HCT116 (cell line): Measurements from ENCODE around the gene HDAC5. TPM values are rescaled to one million over a fixed set of nuclear protein-coding genes. Genes with fewer than 3 reads are reported as not detected.

Source experiments
- ATAC-seq: fragments of 200-7000 bp; cut with Tn5 transposase; 2 replicates; pipeline ENCODE4 v1.9.1; 2020; ENCODE audit warnings: mild to moderate bottlenecking, moderate library complexity
- BruUV-seq: library from RNA; stranded (reverse); fragments of 400-500 nt; replicated peaks from 2 replicates; lab custom pipeline; 2021; lab: Mats Ljungman, UMichigan
- CTCF ChIA-PET: fragments of 300-600 bp; sonication (Branson Sonifier 250); formaldehyde crosslinking; loops from one replicate; lab custom pipeline; 2021; ENCODE audit warnings: antibody characterized with exemption; lab: Charles Lee
- POLR2A ChIA-PET: fragments of 300-600, 350-600 bp; sonication (Branson Sonifier 250); formaldehyde crosslinking; loops from one replicate; lab custom pipeline; 2021; ENCODE audit warnings: antibody characterized with exemption; lab: Charles Lee
- RAD21 ChIA-PET, 2 experiments: fragments of 300-600 bp; sonication (Branson Sonifier 250); formaldehyde crosslinking; loops; one replicate each; lab custom pipeline; 2023; ENCODE audit warnings: low total read pairs in 2 of 2; ENCODE audit not compliant: uncharacterized antibody in 2 of 2, unreplicated experiment in 2 of 2, low non-redundant PET in 1 of 2; lab: Charles Lee
- DNase-seq: peaks from one replicate; pipeline ENCODE4 v3.0.0-alpha.2; 2010; ENCODE audit warnings: low read depth, low spot score
- H2AFZ ChIP-seq: fragments of 200-600 bp; shearing (Covaris generic), sonication (generic); 2 replicates; pipeline ENCODE4 v1.6.1; 2017; ENCODE audit warnings: low read depth, mixed run types, mixed read lengths, antibody characterized with exemption, low read length; ENCODE audit not compliant: poor library complexity, severe bottlenecking
- H3K27ac ChIP-seq: 2 replicates; pipeline ENCODE4 v1.5.1; 2012; ENCODE audit warnings: low read depth, low read length
- H3K27me3 ChIP-seq: fragments of 200-600 bp; sonication (generic); 2 replicates; pipeline ENCODE4 v1.6.1; 2016; ENCODE audit warnings: mixed run types, low read length, mixed read lengths; ENCODE audit not compliant: insufficient read depth
- H3K36me3 ChIP-seq, 2 experiments: fragments of 200-500 bp in 1 of 2; fragments of 200-600 bp in 1 of 2; sonication (Bioruptor generic) in 1 of 2; sonication (generic) in 1 of 2; 2 replicates each; pipeline versions ENCODE4 v1.5.1 to v1.6.1; 2014 to 2016; ENCODE audit warnings: low read length in 2 of 2, inconsistent platforms in 1 of 2, mixed read lengths in 1 of 2, mixed run types in 1 of 2; ENCODE audit not compliant: insufficient read depth in 2 of 2, control insufficient read depth in 1 of 2
- H3K4me1 ChIP-seq, 2 experiments: fragments of 200-600 bp in 1 of 2; sonication (generic) in 1 of 2; 2 replicates each; pipeline versions ENCODE4 v1.5.1 to v1.6.1; 2012 to 2017; ENCODE audit warnings: low read length in 2 of 2, inconsistent platforms in 1 of 2, mild to moderate bottlenecking in 1 of 2, mixed read lengths in 1 of 2, mixed run types in 1 of 2, moderate library complexity in 1 of 2; ENCODE audit not compliant: insufficient read depth in 2 of 2, control insufficient read depth in 1 of 2
- H3K4me2 ChIP-seq: fragments of 200-600 bp; sonication (generic); 2 replicates; pipeline ENCODE4 v1.6.1; 2017; ENCODE audit warnings: mixed run types, low read length, mixed read lengths
- H3K4me3 ChIP-seq, 2 experiments: fragments of 200-600 bp in 1 of 2; sonication (generic) in 1 of 2; replicated peaks in 1 of 2; 2 replicates each; pipeline ENCODE4 v1.5.1; 2011 to 2016; ENCODE audit warnings: low read length in 2 of 2, control low read depth in 1 of 2, low read depth in 1 of 2, mild to moderate bottlenecking in 1 of 2, mixed read lengths in 1 of 2, mixed run types in 1 of 2
- H3K79me2 ChIP-seq: fragments of 200-600 bp; sonication (generic); 2 replicates; pipeline ENCODE4 v1.6.1; 2017; ENCODE audit warnings: mild to moderate bottlenecking, mixed run types, low read length, moderate library complexity, mixed read lengths; ENCODE audit not compliant: insufficient read depth
- H3K9ac ChIP-seq: fragments of 200-600 bp; sonication (generic); 2 replicates; pipeline ENCODE4 v1.6.1; 2016; ENCODE audit warnings: low read length, mixed read lengths
- H3K9me2 ChIP-seq: fragments of 200-600 bp; sonication (generic), shearing (Covaris generic); 2 replicates; pipeline ENCODE4 v1.6.1; 2017; ENCODE audit warnings: mixed run types, mild to moderate bottlenecking, moderate library complexity; ENCODE audit not compliant: insufficient read depth
- H3K9me3 ChIP-seq, 2 experiments: fragments of 200-500 bp in 1 of 2; fragments of 200-600 bp in 1 of 2; sonication (Bioruptor generic) in 1 of 2; sonication (generic) in 1 of 2; 2 replicates each; pipeline ENCODE4 v1.6.1; 2014 to 2017; ENCODE audit warnings: low read length in 2 of 2, mixed read lengths in 2 of 2, inconsistent platforms in 1 of 2, low read depth in 1 of 2, mild to moderate bottlenecking in 1 of 2, mixed run types in 1 of 2, moderate library complexity in 1 of 2; ENCODE audit not compliant: control insufficient read depth in 1 of 2, insufficient read depth in 1 of 2
- H4K20me1 ChIP-seq: fragments of 200-600 bp; sonication (generic), shearing (Covaris generic); 2 replicates; pipeline ENCODE4 v1.6.1; 2017; ENCODE audit warnings: mixed run types, mild to moderate bottlenecking, moderate library complexity; ENCODE audit not compliant: insufficient read depth
- CEBPB ChIP-seq: IDR thresholded peaks from 2 replicates; pipeline ENCODE4 v1.6.1; 2012; ENCODE audit warnings: low read depth
- EGR1 ChIP-seq: IDR thresholded peaks from 2 replicates; pipeline ENCODE4 v1.6.1; 2012; ENCODE audit warnings: low read depth
- EZH2 ChIP-seq: fragments of 200-600 bp; sonication (generic); IDR thresholded peaks from 2 replicates; pipeline ENCODE4 v1.6.1; 2017; ENCODE audit warnings: antibody characterized with exemption, mixed run types
- ZNF274 ChIP-seq: fragments of 200-500 bp; sonication (Bioruptor generic); IDR thresholded peaks from 2 replicates; pipeline ENCODE4 v1.6.1; 2014; ENCODE audit warnings: mild to moderate bottlenecking, low read depth, low read length, inconsistent platforms
- intact Hi-C: fragments of 100-400 bp; cut with micrococcal nuclease; formaldehyde crosslinking; loops from 2 replicates; pipeline ENCODE4 v1.10.0; 2022
- total RNA-seq: library from RNA; stranded (reverse); gene quantifications from one replicate; pipeline ENCODE4 v1.2.1, GENCODE V29; 2021; ENCODE audit not compliant: unreplicated experiment
- TF ChIP-seq, protein P1 (sequence below): IDR thresholded peaks from 2 replicates; pipeline ENCODE4 v1.6.1; 2012; ENCODE audit warnings: low read depth

Gene HDAC5
- total RNA-seq, 1 experiment from 2014 or later = 32.9 TPM

DNA sequence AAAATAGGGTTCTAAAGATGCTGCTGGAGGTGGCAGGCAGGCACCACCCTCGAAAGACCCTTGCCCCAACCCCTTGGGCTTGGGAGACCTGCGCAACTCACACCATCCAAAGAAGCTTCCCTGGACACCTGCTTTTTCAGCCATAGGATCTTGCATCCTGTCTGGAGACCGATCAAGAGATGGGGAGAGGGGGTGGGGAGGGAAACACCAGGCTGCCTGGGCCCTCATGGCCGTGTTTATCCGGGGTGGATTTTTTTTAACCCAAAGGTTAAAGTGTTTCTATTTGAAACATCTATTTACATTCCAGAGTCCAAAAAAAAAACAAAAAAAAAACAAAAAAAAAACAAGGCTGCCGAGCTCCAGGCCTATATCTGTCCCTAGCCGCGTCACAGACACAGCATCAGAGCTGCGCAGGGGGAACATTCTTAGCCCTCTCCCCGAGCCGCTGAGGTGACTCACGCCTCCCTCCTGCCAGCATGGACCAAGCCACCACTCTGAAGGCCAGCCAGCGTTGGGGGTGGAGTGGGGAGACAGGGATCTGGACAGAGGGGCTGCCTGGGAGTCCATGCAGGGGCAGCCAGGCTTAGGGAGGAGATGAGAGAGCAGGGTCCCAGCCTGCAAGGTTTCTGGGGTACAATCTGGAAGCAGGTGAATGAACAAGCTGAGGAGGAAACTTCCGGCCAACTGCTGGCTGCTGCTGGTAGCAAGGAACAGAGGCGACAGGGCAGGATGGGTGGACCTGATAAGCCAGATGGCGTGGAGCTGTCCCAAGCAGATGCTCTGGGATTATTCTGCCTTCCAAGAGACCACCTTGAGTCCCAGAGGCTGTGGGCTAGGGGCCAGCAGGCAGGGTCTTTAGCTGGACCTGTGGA is 14.8 kb downstream of the HDAC5 start:
- peak; percentile 36 for ATAC-seq

More for the DNA sequence above, 14.8 kb downstream of the HDAC5 start:
- Histone ChIP-seq H3K9me2 (no peaks in the 10 kb centered on the region), H2AFZ (no peak overlapping the region), H3K4me2 (peak overlapping the region; percentile 55), H3K79me2 (no peaks in the 10 kb centered on the region), H3K9me3 (no peaks in the 10 kb centered on the region), H3K9ac (no peak overlapping the region), H3K27me3 (no peaks in the 10 kb centered on the region), H4K20me1 (no peaks in the 10 kb centered on the region), H3K27ac (peak overlapping the region; percentile 9; the same call in 1 of the 2 replicates), H3K4me3 (no peak overlapping the region), H3K4me1 (peaks cover 46 to 58% of the 10 kb centered on the region in 2 experiments), H3K36me3 (no peaks in the 10 kb centered on the region)
- intact Hi-C loops = no loop called here
- POLR2A ChIA-PET = interaction anchor here (0.7 kb wide), 1 partner anchor 25 kb away, joined by 5 read pairs; no protein-coding TSS in a partner anchor
- CTCF ChIA-PET = interaction anchor here (1.2 kb wide), 1 partner anchor 25 kb away, joined by 5 read pairs; no protein-coding TSS in a partner anchor
- RAD21 ChIA-PET = no interaction called here
- DNase-seq = no peak
- TF ChIP-seq, protein P1, sequence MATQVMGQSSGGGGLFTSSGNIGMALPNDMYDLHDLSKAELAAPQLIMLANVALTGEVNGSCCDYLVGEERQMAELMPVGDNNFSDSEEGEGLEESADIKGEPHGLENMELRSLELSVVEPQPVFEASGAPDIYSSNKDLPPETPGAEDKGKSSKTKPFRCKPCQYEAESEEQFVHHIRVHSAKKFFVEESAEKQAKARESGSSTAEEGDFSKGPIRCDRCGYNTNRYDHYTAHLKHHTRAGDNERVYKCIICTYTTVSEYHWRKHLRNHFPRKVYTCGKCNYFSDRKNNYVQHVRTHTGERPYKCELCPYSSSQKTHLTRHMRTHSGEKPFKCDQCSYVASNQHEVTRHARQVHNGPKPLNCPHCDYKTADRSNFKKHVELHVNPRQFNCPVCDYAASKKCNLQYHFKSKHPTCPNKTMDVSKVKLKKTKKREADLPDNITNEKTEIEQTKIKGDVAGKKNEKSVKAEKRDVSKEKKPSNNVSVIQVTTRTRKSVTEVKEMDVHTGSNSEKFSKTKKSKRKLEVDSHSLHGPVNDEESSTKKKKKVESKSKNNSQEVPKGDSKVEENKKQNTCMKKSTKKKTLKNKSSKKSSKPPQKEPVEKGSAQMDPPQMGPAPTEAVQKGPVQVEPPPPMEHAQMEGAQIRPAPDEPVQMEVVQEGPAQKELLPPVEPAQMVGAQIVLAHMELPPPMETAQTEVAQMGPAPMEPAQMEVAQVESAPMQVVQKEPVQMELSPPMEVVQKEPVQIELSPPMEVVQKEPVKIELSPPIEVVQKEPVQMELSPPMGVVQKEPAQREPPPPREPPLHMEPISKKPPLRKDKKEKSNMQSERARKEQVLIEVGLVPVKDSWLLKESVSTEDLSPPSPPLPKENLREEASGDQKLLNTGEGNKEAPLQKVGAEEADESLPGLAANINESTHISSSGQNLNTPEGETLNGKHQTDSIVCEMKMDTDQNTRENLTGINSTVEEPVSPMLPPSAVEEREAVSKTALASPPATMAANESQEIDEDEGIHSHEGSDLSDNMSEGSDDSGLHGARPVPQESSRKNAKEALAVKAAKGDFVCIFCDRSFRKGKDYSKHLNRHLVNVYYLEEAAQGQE = no peak
- TF ChIP-seq ZNF274 (no peak), EGR1 (no peak), EZH2 (no peak), CEBPB (no peak)
- BruUV-seq = no TSS peak
